ENCODE data around the gene ANP32A. TPM values are rescaled to one million over a fixed set of nuclear protein-coding genes. Genes with fewer than 3 reads are reported as not detected.
A peak's percentile ranks its signal among the peaks of the same experiment; 100 is the strongest.

ANP32A gene
- total and polyA plus RNA-seq, 8 donors = 111 to 346 (median 298) TPM

DNA sequence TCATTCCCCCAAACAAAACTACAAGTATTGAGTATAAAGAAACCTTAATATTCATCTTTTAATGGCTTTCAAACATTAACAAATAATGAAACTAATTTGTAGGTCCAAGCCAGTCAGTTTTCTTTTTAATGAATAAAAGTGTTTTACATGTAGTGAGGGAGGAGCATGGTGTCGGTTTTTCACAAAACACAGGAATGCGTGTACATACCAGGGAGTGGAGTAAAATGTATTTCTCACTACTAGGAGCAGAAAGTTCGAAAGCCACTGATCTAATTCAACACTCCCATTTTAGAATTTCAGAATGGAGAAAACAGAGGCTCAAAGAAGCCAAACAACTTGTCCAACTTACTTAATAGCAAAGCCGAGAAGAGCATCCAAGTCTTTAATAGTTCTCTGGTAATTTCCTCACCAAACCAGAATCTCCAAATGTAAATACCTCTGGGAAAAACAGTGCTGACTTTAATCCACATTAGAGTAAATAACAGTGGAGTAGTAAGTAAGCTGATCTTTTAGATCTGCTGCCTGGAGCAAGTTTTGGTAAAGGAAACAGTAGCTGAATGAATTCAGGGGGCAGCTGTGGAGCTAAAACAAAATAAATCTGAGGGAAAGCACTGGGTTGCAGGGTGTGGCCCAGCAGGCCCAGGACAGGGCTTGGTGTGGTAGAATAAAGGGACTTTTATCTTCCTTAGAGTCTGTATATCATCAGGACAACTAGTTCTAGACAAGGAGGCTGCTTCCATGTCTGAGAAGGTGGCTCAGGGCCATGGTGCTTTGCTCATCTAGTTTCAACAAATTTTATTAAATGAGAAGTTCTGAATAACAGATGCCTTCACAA is 7.9 kb downstream of the ANP32A start:
- peak overlapping the region; percentile 41 to 49 for H3K27ac ChIP-seq
- DNase-seq = no peak
- peaks cover 18 to 83% of the 10 kb centered on the region in 2 donors for H3K4me1 ChIP-seq

DNA sequence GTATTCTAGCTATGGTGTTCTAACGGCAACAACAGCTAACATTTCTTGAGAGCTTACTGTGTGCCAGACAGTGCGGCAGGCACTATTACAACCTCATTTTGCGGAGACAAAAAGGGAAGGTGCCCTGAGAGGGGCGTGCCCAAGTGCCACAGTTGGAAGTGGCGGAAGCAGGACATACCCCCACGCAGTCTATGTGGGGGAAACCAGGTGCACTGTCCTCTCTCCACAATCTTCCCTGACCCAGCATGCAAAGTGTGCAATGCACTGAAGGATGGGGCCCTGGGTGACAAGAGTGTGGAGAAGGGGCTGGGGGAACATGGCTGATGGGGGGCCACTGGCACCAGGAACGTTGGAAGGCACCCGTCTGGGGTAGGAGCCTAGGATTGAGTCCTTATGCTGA is 8.6 kb downstream of the ANP32A start:
- H3K9me3 ChIP-seq = no peaks in the 10 kb centered on the region
- H3K27me3 ChIP-seq = no peaks in the 10 kb centered on the region
- TF ChIP-seq, protein P1, sequence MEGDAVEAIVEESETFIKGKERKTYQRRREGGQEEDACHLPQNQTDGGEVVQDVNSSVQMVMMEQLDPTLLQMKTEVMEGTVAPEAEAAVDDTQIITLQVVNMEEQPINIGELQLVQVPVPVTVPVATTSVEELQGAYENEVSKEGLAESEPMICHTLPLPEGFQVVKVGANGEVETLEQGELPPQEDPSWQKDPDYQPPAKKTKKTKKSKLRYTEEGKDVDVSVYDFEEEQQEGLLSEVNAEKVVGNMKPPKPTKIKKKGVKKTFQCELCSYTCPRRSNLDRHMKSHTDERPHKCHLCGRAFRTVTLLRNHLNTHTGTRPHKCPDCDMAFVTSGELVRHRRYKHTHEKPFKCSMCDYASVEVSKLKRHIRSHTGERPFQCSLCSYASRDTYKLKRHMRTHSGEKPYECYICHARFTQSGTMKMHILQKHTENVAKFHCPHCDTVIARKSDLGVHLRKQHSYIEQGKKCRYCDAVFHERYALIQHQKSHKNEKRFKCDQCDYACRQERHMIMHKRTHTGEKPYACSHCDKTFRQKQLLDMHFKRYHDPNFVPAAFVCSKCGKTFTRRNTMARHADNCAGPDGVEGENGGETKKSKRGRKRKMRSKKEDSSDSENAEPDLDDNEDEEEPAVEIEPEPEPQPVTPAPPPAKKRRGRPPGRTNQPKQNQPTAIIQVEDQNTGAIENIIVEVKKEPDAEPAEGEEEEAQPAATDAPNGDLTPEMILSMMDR (IDR thresholded peaks at IDR 0.05) = no peak
- peak overlapping the region in 1 of 2 donors; percentile 41 for H3K27ac ChIP-seq
- H3K36me3 ChIP-seq = no peaks in the 10 kb centered on the region
- H3K4me1 ChIP-seq = peaks cover 22 to 90% of the 10 kb centered on the region in 2 donors
- intact Hi-C loops (cut with DNase I) = no loop called here
- H3K4me3 ChIP-seq = no peak overlapping the region
- DNase-seq = no peak
- ATAC-seq = no peak

More for the DNA sequence above, 7.9 kb downstream of the ANP32A start:
- intact Hi-C loops (cut with DNase I) = no loop called here
- H3K36me3 ChIP-seq = no peaks in the 10 kb centered on the region
- no peaks in the 10 kb centered on the region for H3K27me3 ChIP-seq
- TF ChIP-seq, protein P1 (IDR thresholded peaks at IDR 0.05) = no peak
- H3K4me3 ChIP-seq = no peak overlapping the region
- no peaks in the 10 kb centered on the region for H3K9me3 ChIP-seq
- no peak for ATAC-seq

DNA sequence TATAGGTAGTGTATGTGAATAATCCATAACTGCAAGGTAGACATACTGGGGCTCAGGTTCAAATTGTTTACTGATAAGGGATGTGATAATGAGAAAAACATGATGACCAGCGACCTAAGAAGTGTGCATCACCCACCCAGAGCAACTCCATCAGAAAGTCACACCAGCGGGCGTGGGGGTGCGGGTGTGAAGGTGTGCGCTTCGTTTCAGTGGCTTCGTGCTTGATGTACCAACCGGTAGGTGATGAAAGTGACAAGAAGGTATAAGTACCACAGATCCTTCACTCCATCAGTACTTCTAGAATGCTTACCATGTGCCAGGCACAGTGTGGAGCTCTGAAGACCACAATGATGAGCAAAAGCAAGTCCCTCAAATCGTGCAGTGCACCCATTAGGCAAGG is 11.2 kb downstream of the ANP32A start:
- TF ChIP-seq, protein P1 (IDR thresholded peaks at IDR 0.05) = no peak
- Histone ChIP-seq H3K4me1 (peaks cover 19 to 87% of the 10 kb centered on the region in 2 donors), H3K9me3 (no peaks in the 10 kb centered on the region), H3K36me3 (no peaks in the 10 kb centered on the region), H3K27ac (no peak overlapping the region), H3K4me3 (no peak overlapping the region), H3K27me3 (no peaks in the 10 kb centered on the region)
- ATAC-seq (no peak), DNase-seq (no peak)
- intact Hi-C loops (cut with DNase I) = no loop called here

DNA sequence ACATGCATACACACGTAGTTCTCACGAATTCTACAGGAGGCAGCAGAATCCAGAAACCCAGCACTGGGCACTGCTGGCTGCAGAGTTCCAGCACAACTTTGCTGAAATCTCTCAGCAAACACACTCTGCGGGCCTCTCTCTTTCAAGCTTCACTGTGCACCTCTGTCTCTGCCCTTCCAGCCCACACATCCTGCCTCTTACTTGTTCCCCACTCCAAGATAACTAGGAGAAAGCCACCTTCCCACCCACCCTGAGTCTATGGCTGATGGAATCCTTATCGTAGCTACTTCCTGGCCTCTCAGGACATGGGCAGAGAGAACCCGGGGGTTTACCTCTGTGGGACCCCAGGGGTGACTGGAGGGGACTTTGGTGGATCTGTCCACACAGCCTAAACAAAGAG is 11.9 kb downstream of the ANP32A start:
- DNase-seq (no peak), ATAC-seq (no peak)
- peaks cover 19 to 82% of the 10 kb centered on the region in 2 donors for H3K4me1 ChIP-seq
- TF ChIP-seq, protein P1 (IDR thresholded peaks at IDR 0.05) = no peak
- no peaks in the 10 kb centered on the region for H3K36me3 ChIP-seq
- H3K27ac ChIP-seq = no peak overlapping the region
- H3K27me3 ChIP-seq = no peaks in the 10 kb centered on the region
- H3K9me3 ChIP-seq = no peaks in the 10 kb centered on the region
- no peak overlapping the region for H3K4me3 ChIP-seq
- intact Hi-C loops (cut with DNase I) = no loop called here

DNA sequence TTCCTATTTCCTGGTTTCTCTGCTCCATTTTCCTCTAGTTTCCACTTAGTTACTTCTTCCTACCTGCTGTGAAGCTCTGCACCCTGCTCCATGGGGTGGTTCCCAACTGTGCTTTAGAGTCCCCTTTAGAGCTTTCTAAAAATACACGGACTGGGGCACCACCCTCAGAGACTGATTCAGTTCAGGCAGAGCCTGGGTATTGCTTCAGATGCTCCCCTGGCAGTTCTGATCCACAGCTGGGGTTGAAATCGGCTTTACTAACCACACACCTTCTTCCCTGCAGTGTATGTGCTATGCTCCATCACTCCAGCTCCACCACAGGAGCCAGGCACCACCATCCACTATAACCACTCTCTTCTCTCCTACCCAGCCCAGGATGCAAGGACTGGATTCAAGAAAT is 12.6 kb downstream of the ANP32A start:
- intact Hi-C loops (cut with DNase I) = no loop called here
- DNase-seq (no peak), ATAC-seq (no peak)
- no peaks in the 10 kb centered on the region for H3K36me3 ChIP-seq
- no peaks in the 10 kb centered on the region for H3K27me3 ChIP-seq
- peaks cover 19 to 82% of the 10 kb centered on the region in 2 donors for H3K4me1 ChIP-seq
- no peaks in the 10 kb centered on the region for H3K9me3 ChIP-seq
- TF ChIP-seq, protein P1 (IDR thresholded peaks at IDR 0.05) = no peak
- H3K4me3 ChIP-seq = no peak overlapping the region
- H3K27ac ChIP-seq = no peak overlapping the region

Measured in left lung (tissue), 10 donors.